Measurements from ENCODE around the gene FAM13A. TPM values are rescaled to one million over a fixed set of nuclear protein-coding genes. Genes with fewer than 3 reads are reported as not detected.
"Not testable (repeated sequence)": the region's sequence is repeated elsewhere in the genome, so short reads cannot be mapped to it uniquely, and the experiment has no call there.

Gene FAM13A
- total RNA-seq, 1 donor from 2014 or later = 0.26 TPM

- DNase-seq (ENCODE audit: low read depth in 2 of 2) = peak; percentile 22 to 72
Measured at GRCh38 chr4:89000844-89001360, 56.1 kb downstream of the FAM13A start.

GRCh38 chr4:89000382-89000781 lies 56.6 kb downstream of the FAM13A start:
- no peak for DNase-seq (ENCODE audit: low read depth in 2 of 2)

DNA sequence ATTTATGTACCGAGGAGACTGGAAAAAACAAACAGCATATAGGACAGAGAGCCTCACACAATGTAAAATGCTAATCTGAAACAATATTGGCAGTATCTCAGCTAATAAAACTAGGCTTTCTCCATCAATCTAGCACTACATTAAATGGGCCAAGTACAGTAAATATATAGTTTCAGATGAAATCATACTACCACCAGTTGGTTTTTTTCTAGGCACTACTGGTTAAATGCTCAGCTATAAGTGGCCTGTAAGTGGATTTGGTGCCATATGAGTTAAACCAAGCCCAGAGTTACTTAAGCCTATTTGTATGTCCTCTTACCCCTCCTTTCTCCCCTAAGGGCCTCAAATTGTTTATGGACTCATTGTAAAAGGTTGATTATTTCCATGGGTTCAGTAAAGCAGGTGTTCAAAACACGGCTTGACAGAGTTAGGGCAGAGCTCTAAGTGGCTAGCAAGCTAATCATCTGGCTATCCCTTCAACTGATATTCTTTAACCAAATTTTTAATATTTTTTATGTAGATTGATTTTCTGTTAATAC lies 57.5 kb downstream of the FAM13A start:
- no peak for DNase-seq (ENCODE audit: low read depth in 2 of 2)

- no peak for DNase-seq (ENCODE audit: low read depth in 2 of 2)
Measured at GRCh38 chr4:88998891-88999290, 58.1 kb downstream of the FAM13A start.

GRCh38 chr4:88998001-88998400 lies 59.0 kb downstream of the FAM13A start:
- DNase-seq (ENCODE audit: low read depth in 2 of 2) = no peak

- DNase-seq (ENCODE audit: low read depth in 2 of 2) = no peak
Measured at GRCh38 chr4:88995874-88996273, 61.1 kb downstream of the FAM13A start.

- not testable (repeated sequence) for DNase-seq (ENCODE audit: low read depth in 2 of 2)
Measured at GRCh38 chr4:88995257-88995656, 61.7 kb downstream of the FAM13A start.

GRCh38 chr4:88993246-88993645 lies 63.7 kb downstream of the FAM13A start:
- no peak for DNase-seq (ENCODE audit: low read depth in 2 of 2)

- peak in 1 of 2 donors; percentile 33 for DNase-seq (ENCODE audit: low read depth in 2 of 2)
Measured at GRCh38 chr4:88991746-88992145, 65.2 kb downstream of the FAM13A start.

- DNase-seq (ENCODE audit: low read depth in 2 of 2) = no peak
Measured at GRCh38 chr4:88989990-88990389, 67.0 kb downstream of the FAM13A start.

DNA sequence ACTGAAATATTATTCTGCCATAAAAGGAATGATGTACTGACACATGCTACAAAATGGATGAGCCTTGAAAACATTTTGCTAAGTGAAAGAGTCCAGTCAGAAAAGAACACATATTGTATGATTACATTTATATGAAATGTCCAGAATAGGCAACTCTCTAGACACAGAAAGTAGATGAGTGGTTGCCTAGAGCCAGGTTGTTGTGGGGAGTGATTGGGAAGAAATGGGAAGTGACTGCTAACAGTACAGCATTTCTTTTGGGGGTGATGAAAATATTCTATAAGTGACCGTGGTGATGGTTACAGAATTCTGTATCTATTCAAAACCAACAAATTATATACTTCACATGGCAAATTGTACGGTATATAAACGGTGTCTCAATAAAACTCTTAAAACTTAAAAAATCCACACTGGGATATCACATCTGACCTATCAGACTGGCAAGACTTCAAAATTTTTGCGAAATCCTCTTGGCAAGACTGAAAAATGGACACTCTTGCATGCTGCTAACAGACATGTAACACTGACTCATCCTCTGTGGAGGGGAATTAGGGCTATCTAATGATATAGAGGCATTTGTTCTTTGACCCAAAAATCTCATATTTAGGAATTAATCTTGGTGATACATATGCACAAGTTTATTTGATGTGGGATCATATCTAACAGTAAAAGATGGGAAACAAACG lies 71.8 kb downstream of the FAM13A start:
- DNase-seq (ENCODE audit: low read depth in 2 of 2) = no peak

DNA sequence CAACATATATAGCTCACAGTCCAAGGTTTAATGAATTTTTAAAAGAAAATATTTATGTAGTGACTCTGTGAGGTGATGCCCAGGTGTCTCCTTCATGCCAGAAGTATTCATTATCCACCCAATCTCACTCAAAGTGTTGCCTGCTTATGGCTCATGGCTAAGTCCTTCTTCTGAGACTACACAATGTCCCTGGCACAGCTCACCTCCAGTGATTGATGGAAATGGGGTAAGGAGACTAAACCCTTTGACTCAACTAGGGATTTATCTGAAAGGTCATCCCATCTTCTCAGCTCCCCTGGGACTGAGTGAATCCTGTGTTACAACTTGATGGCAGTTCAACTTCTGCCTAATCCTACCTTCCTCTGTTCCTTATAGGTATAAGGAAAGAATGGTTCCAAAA lies 74.2 kb downstream of the FAM13A start:
- no peak for DNase-seq (ENCODE audit: low read depth in 2 of 2)

DNA sequence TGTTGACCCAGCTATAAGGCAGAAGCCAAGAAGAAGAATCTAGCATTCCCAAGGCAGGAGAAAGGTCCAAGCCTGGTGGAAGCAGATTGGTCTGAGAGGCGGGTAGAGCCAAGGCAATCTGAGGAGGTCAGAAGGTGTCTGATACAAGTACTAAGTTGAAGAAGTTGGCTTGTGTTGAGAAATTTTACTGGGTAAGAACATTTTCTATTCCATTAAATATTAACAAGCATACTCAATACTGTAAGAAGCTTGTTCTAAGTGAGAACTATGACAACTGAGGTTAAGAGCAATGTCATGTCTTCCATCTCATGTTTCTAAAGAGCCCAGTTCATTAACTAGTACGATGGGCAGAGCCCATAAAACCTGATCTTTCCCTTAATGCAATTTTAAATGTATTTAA lies 75.0 kb downstream of the FAM13A start:
- no peak for DNase-seq (ENCODE audit: low read depth in 2 of 2)

DNA sequence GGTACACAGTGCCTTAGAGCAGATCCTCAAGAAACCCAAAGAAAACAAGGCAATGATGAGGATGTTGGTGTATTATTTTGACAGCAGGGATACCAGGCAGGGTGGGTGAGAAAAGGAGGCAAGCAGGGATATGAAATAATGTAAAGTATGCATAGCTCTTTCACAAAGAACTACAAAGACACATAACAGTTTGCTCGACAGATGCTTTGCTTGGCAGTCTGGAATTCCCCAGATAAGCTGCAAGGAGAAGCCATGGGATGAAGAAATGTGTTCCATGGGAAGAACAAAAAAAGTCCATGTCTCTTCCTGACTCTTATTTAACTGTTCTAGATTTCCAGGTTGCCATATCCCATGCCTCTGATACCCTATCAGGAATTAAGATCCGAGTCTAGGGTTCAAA lies 75.4 kb downstream of the FAM13A start:
- DNase-seq (ENCODE audit: low read depth in 2 of 2) = no peak

DNA sequence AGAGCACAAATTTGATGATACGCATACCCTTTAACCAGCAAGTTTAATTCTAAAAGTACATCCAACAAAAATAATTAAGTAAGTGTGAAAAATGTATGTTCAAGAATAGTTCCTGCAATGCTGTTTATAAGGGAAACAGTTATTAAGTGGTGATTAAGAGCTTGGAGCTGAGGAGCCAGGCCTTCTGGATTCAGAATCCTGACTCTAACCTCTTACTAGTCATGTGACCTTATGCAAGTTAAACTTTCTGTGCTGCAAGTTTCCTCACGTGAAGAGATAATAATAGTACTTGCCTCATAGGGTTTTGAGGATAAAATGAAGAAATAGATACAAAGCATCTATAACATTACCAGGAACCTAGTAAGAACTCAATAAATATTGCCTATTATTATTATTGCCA lies 77.7 kb downstream of the FAM13A start:
- no peak for DNase-seq (ENCODE audit: low read depth in 2 of 2)

DNA sequence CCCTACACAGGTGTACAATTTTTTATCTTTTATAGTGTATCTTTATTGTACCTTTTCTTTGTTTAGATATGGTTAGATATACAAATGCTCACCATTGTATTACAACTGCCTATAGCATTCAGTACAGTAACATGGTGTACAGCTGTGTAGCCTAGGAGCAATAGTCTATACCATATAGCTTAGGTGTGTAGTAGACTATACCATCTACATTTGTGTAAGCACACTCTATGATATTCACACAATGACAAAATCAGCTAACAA lies 80.3 kb downstream of the FAM13A start:
- no peak for DNase-seq (ENCODE audit: low read depth in 2 of 2)

DNA sequence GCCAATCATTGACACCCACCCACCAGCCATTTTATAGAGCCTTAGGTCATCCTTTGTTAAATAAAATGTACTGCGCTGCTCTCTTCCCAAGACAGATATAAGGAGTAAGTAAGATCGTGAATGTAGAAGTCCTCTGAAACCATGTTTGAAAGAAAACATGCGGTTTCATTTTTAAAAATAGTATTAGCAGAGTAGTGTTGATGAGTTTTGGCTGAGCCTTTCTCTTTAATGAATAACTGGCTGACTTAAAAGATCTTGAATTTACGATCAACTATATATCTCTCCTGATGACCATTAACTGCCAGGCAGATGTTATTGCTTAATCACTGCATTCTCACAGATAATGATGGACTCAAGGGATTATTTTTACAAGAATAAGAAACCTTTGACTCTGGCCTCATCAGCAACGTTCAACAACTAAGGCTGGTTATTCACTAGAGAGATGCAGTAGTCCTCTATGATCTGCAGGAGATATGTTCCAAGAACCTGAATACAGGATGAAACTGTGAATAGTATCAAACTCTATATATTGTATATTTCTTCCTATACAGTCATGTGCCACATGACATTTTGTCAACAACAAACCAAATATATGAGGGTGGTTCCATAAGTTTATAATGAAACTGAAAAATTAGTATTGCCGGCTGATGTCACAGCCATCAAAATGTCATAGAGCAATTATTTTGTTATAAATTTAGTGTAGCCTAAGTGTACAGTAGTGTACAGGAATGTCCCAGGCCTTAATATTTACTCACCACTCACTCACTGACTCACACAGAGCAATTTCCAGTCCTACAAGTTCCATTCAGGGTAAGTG lies 80.8 kb downstream of the FAM13A start:
- no peak for DNase-seq (ENCODE audit: low read depth in 2 of 2)

GRCh38 chr4:88971536-88971935 lies 85.4 kb downstream of the FAM13A start:
- no peak for DNase-seq (ENCODE audit: low read depth in 2 of 2)

DNA sequence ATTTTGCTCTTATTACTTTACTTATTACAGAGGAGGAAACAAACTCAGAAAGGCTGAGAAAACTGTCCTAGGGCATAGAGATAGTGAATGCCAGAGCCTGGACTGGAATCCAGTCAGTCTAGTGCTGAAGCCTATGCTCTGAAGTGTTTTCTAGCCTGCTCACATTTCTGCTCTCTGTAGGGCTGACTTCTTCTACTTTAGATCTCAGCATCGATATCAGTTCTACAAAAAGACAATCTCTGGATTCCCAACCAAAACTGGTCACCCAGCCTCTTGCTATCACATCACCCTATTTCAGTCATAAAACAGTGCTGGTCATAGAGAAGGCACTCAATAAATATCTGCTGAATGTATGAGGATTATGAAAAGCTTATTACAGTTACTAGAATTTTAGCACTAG lies 87.2 kb downstream of the FAM13A start:
- DNase-seq (ENCODE audit: low read depth in 2 of 2) = no peak

- no peak for DNase-seq (ENCODE audit: low read depth in 2 of 2)
Measured at GRCh38 chr4:88969271-88969670, 87.7 kb downstream of the FAM13A start.

DNA sequence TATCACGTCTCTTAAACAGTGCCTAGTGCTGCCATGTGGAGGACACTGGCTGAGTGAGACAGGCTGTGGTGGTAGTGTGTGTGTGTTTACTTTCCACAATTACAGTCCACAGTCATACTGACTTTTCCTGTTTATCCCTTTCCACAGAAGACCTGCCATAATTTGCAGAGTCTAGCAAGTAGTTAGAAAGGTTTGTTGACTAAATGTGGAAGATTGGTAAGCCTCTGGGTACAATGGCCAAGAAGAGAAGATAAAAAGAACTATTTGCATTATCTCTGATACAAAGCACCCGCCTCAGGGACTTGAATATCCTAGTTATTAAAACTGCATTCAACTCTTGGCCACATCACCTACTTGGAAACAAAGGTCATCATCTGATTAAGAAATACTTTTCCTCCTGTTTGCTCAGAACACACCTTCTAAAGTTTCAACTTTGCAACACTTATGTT lies 89.1 kb downstream of the FAM13A start:
- no peak for DNase-seq (ENCODE audit: low read depth in 2 of 2)

DNA sequence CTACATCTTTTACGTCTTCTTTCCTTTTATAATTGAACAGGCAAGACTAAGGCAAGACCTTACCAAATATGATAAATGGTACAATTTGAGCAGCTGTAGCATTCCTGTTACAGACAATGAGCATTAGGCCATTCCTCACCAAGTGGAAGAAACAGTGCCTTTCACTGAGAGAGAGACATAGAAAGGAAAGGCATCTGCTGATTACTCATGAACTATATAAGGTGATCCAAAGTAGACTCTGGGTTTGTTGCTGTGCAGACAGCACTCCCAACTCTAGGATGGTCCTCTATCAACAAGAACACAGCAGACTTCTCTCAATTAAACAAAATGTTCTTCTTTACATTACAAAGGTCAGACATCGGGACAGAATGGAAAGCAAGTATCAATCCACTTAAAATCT lies 91.9 kb downstream of the FAM13A start:
- no peak for DNase-seq (ENCODE audit: low read depth in 2 of 2)

GRCh38 chr4:88964450-88964849 lies 92.5 kb downstream of the FAM13A start:
- peak in 1 of 2 donors; percentile 24 for DNase-seq (ENCODE audit: low read depth in 2 of 2)

Measured in dermis microvascular lymphatic vessel endothelial cell (primary cell).